Astrocyte of the spinal cord (primary cell): ENCODE results near the gene BDKRB2.

ENCODE experiments used
- DNase-seq: peaks from one replicate; pipeline ENCODE4 v3.0.0; 2011; ENCODE audit warnings: low read depth, low spot score
- H3K4me3 ChIP-seq: 2 replicates; pipeline ENCODE4 v1.5.1; 2011; ENCODE audit warnings: low read depth, mild to moderate bottlenecking, low read length, moderate library complexity
- CTCF ChIP-seq: IDR thresholded peaks from 2 replicates; pipeline ENCODE4 v1.5.1; 2012; ENCODE audit warnings: low read depth, mild to moderate bottlenecking, low read length, inconsistent platforms
- in situ Hi-C: cut with HindIII; loops from 2 replicates; pipeline ENCODE4 v1.10.0; 2017; ENCODE audit warnings: low sequenced_read_pairs

The BDKRB2 gene

GRCh38 chr14:96194657-96195431 is 9.8 kb upstream of the BDKRB2 start:
- H3K4me3 ChIP-seq: no peak overlapping the region
- no peak for DNase-seq
- TF ChIP-seq CTCF: no peak
- in situ Hi-C loops: no loop called here

GRCh38 chr14:96195441-96196081 is 9.1 kb upstream of the BDKRB2 start:
- no peak for TF ChIP-seq CTCF
- no peak for DNase-seq
- in situ Hi-C loops: no loop called here
- H3K4me3 ChIP-seq: no peak overlapping the region

- TF ChIP-seq CTCF: no peak
- H3K4me3 ChIP-seq: no peak overlapping the region
- no peak for DNase-seq
- in situ Hi-C loops: no loop called here
Measured at GRCh38 chr14:96197163-96197852, 7.3 kb upstream of the BDKRB2 start.

DNA sequence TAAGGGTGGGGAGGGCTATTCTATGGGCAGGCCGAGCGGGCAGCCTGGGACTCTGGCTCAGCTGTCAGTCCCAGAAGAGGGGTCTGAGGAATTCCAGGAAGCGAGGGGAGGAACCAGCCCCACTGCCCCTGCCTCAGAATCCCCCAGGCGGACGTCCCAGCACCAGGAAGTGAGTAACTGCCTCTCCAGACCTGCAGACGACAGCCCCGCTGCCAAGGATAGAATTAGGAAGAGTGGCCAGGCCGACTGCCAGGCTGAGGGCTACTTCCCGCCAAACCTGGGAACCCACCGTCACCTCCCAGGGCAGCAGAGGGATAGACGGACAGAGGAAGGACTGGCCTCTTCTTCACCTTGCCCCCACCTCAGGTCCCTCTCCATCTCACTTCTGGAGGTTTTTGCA is 6.7 kb upstream of the BDKRB2 start:
- no peak for TF ChIP-seq CTCF
- no peak overlapping the region for H3K4me3 ChIP-seq
- DNase-seq: no peak

DNA sequence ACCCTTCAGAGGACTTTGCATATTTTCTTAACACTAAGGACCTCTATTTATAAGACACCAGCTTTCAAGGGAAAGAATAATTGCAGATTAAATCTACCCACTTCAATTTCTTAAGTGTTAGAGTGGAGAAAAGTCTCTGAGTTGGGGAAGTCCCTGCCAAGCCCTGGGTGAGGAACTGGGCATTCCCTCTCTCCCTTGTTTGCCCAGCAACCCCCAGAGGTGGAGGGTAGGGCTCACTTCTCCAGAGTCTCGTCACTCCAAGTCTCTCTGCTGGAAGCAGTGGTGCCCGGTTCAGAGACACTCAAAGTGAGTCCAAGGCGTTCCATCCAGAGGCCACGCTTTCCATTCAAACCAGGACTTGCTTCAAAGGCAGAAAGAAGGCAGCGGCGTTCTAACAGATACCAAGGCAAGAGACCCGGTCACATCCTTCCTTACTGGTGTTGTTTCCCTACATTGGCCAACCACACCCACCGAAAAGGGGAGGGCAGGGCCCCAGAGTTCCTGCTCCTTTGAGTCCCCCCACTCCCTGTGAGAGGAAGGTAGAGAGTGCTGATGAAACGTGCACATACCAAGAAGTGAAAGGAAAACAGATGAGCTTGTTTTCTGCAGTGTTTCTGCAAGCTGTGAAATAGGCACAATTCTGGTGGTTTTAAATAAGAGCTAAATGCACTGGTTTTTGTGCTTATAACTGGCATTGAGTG is 6.1 kb upstream of the BDKRB2 start:
- peak; percentile 2 for DNase-seq
- in situ Hi-C loops: no loop called here
- no peak for TF ChIP-seq CTCF
- H3K4me3 ChIP-seq: no peak overlapping the region

More for the DNA sequence above, 6.7 kb upstream of the BDKRB2 start:
- in situ Hi-C loops: no loop called here

DNA sequence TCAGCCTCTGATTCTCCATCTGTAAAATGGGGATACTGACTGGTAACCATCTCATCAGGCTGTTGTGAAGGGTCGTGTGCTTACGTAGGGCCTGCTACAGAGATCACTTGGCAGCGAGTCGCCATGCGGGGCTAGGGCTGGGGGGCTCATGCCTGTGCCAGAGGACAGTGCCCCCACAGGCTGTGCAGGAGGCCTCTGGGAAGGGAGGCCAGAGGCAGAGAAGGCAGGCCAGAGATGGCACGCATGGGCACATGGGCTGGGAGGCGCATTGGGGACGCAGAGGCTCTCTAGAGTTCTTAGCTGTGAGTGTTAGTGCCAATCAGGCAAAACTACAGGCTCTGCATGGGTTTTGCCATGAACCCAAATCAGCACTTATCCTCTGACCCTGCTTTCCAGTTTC is 3.5 kb upstream of the BDKRB2 start:
- DNase-seq: no peak
- H3K4me3 ChIP-seq: no peak overlapping the region
- TF ChIP-seq CTCF: no peak
- in situ Hi-C loops: no loop called here
